ENCODE measurements around the gene CAPN12.

The CAPN12 gene

DNA sequence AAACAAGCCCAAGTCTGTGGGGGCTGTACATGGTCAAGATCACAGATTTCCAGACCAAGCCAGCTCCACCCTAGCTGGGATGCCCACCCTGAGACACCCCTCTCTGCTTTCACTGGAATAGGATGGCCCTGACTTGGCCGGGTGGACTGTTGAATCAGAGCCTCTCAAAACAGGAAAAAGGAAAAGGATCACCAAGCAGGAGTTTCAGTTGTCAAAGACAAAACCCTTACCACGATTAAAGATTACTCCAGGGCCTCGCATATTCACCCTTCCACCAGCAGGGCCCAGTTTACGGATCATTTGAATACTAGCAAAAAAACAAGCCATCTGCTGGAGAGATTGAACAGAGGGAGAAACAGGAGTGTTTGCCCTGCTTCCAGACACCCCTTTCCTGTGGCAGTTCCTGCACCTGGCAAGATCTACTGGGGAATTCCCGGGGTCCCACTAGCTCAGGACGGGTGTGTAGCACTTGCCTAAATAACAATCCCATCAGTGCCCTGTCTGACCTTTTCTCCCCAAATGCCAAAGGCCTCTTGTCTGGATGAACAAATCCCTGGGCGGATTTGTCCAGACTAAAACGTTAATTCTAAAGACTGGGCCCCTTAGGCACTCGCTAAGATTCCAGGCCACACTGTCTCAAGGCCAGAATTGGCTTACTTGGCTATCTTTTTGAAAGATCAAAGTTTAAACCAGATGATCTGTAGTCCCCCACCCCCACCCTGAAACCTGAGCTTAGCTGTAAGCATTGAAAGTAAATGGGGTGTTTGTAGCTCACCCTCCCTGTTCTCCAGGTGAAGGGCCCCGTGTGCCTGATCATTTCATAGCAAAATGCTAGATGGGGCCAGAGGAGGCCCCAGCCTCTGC, 58.4 kb downstream of the CAPN12 start:
- Histone ChIP-seq H3K4me1 (ENCODE audit: control insufficient read depth, low read depth, low read length) (peaks cover 49% of the 10 kb centered on the region), H3K9ac (ENCODE audit: low read length) (peak overlapping the region; percentile 31)

DNA sequence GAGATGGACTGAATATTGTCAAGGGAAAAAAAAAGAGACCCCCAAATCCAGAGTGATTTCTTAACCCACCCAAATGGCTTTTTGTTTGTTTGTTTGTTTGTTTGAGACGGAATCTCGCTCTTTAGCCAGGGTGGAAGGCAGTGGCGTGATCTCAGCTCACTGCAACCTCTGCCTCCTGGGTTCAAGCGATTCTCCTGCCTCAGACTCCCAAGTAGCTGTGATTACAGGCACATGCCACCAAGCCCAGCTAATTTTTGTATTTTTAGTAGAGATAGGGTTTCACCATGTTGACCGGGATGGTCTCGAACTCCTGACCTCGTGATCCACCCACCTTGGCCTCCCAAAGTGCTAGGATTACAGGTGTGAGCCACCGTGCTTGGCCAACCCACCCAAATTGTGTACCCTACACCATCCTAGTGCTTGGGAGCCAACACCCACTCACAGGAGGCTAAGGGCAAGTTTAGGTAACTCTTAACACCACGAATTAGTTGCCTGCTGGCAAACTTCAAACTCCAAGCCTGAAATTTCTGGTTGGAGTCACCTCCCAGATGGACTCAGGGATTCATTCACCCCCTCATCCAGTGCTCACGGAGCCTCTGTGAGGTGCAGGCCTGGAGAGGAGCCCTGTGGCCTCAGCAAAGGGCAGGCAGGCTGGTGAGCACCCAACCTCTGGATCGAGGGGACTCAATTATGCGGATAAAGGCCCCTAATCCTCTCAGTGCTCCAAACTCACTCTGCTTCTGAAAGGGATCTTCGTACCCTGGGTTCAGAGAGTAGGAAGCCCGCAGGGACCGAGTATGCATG, 59.2 kb downstream of the CAPN12 start:
- Histone ChIP-seq H3K9ac (ENCODE audit: low read length) (peak overlapping the region; percentile 72), H3K4me1 (ENCODE audit: control insufficient read depth, low read depth, low read length) (peaks cover 46% of the 10 kb centered on the region), H3K4me3 (ENCODE audit: low read length) (no peak overlapping the region)

More for the DNA sequence above, 58.4 kb downstream of the CAPN12 start:
- Histone ChIP-seq H3K36me3 (ENCODE audit: control insufficient read depth, low read depth, low read length) (no peaks in the 10 kb centered on the region), H3K27ac (ENCODE audit: low read length) (peak overlapping the region; percentile 68), H3K9me3 (ENCODE audit: control insufficient read depth, low read depth, low read length) (no peaks in the 10 kb centered on the region), H3K4me3 (ENCODE audit: low read length) (peak overlapping the region; percentile 8), H3K27me3 (ENCODE audit: control insufficient read depth, insufficient read depth, low read length) (no peaks in the 10 kb centered on the region)

DNA sequence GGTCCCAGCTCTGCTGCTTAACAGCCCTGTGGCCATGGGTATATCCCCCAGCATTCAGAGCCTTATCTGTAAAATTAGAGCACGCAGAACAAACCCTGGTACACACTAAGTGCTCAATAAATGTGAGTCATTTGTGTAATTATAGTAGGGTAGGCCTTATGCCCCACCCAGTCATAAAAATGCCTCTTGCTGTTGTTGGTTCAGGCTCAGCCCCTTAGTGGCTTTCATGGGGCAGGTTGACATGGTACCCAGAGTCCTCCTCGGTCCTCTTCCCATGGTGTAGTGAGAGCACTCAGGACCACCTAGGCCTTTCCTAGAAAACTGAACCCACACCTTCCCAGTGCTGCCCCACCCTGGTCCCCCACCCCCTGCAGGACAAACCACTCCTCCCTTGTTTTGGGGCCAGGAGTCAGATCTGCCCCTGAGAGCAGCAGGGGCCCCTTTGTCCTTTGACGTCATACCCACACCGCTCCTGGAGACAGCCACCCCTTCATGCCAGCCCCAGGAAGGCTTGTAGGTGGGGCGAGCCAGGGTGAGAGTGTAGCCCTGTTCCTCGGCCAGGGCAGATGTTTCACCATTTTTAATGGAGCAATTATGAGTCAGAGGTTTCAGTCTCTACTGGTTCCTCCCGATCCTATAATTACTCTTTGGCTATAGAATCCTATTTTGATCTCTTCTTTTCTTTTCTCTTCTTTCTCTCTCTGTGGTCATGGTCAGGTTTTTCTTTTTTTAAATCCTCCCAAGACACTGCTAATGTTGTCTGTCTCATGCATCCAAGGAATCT, 60.0 kb downstream of the CAPN12 start:
- H3K36me3 ChIP-seq (ENCODE audit: control insufficient read depth, low read depth, low read length), result no peaks in the 10 kb centered on the region
- H3K9me3 ChIP-seq (ENCODE audit: control insufficient read depth, low read depth, low read length), result no peaks in the 10 kb centered on the region
- H3K27me3 ChIP-seq (ENCODE audit: control insufficient read depth, insufficient read depth, low read length), result no peaks in the 10 kb centered on the region
- peak overlapping the region; percentile 38 for H3K4me3 ChIP-seq (ENCODE audit: low read length)
- H3K9ac ChIP-seq (ENCODE audit: low read length), result peak overlapping the region; percentile 72
- peaks cover 43% of the 10 kb centered on the region for H3K4me1 ChIP-seq (ENCODE audit: control insufficient read depth, low read depth, low read length)
- peak overlapping the region; percentile 97 for H3K27ac ChIP-seq (ENCODE audit: low read length)

More for the DNA sequence above, 59.2 kb downstream of the CAPN12 start:
- H3K9me3 ChIP-seq (ENCODE audit: control insufficient read depth, low read depth, low read length), result no peaks in the 10 kb centered on the region
- no peaks in the 10 kb centered on the region for H3K27me3 ChIP-seq (ENCODE audit: control insufficient read depth, insufficient read depth, low read length)
- H3K27ac ChIP-seq (ENCODE audit: low read length), result peak overlapping the region; percentile 97
- no peaks in the 10 kb centered on the region for H3K36me3 ChIP-seq (ENCODE audit: control insufficient read depth, low read depth, low read length)

DNA sequence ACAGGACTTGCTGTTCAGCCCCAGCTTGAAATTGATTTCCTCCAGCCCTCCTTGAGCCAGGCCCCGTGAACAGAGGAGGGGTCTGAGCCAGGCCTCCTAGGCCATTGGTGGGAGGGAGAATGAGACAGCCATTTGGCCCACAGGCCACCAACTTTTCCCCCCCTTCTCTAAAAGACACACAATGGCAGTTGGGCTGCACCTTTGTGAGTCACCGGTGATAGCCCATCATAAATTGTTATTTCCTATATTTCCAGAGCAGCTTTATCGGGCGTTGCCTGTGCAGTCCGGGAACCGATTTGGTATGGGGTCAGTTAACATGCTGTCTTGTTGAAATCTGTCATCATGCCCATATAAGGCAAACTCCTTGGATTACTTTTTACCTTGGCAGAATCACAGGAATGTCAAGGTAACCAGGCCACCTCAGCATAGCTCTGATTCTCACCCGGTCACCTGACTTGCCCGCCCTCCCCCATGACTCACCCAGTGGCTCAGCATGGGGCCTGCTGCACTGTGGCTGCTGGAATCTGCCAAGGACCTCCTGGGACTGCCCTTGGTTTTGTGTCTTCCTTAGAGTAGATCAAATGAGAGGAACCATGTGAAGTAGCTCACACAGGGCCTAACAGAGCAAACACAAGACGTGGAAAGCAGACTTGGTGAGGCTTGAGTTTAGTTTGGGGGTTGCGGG, 60.7 kb downstream of the CAPN12 start:
- peak overlapping the region; percentile 38 for H3K4me3 ChIP-seq (ENCODE audit: low read length)
- peaks cover 40% of the 10 kb centered on the region for H3K4me1 ChIP-seq (ENCODE audit: control insufficient read depth, low read depth, low read length)
- H3K27ac ChIP-seq (ENCODE audit: low read length), result peak overlapping the region; percentile 97
- no peaks in the 10 kb centered on the region for H3K27me3 ChIP-seq (ENCODE audit: control insufficient read depth, insufficient read depth, low read length)
- H3K9ac ChIP-seq (ENCODE audit: low read length), result peak overlapping the region; percentile 72
- H3K36me3 ChIP-seq (ENCODE audit: control insufficient read depth, low read depth, low read length), result no peaks in the 10 kb centered on the region
- H3K9me3 ChIP-seq (ENCODE audit: control insufficient read depth, low read depth, low read length), result no peaks in the 10 kb centered on the region

DNA sequence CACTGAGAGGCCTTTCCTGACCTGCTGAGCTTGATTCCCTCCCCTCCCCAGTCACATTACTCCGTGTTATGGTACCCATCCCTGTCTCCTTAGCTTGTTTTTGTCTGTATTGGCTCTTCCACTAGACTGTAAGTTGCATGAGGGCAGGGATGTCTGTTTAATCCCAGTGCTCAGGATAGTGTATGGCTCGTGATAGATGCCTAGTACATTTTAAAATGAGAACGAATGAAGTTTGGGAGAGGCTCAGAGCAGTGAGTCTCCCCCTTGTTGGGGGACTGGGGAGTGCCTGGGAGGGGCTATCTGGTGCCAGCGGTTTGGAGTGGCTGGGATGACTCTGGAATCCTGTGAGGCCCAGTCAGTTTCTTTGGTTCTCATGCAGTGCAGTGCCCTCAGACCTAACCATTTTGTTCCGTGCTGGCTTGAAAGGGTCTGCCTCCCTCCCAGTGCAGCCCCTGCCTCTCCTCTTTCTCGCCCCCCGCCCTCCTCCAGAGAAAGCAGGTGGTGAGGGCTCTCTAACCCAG, 61.3 kb downstream of the CAPN12 start:
- H3K4me1 ChIP-seq (ENCODE audit: control insufficient read depth, low read depth, low read length), result peaks cover 44% of the 10 kb centered on the region
- no peak overlapping the region for H3K4me3 ChIP-seq (ENCODE audit: low read length)
- H3K27ac ChIP-seq (ENCODE audit: low read length), result peak overlapping the region; percentile 97
- no peaks in the 10 kb centered on the region for H3K36me3 ChIP-seq (ENCODE audit: control insufficient read depth, low read depth, low read length)
- no peaks in the 10 kb centered on the region for H3K27me3 ChIP-seq (ENCODE audit: control insufficient read depth, insufficient read depth, low read length)
- H3K9me3 ChIP-seq (ENCODE audit: control insufficient read depth, low read depth, low read length), result no peaks in the 10 kb centered on the region
- H3K9ac ChIP-seq (ENCODE audit: low read length), result peak overlapping the region; percentile 72

DNA sequence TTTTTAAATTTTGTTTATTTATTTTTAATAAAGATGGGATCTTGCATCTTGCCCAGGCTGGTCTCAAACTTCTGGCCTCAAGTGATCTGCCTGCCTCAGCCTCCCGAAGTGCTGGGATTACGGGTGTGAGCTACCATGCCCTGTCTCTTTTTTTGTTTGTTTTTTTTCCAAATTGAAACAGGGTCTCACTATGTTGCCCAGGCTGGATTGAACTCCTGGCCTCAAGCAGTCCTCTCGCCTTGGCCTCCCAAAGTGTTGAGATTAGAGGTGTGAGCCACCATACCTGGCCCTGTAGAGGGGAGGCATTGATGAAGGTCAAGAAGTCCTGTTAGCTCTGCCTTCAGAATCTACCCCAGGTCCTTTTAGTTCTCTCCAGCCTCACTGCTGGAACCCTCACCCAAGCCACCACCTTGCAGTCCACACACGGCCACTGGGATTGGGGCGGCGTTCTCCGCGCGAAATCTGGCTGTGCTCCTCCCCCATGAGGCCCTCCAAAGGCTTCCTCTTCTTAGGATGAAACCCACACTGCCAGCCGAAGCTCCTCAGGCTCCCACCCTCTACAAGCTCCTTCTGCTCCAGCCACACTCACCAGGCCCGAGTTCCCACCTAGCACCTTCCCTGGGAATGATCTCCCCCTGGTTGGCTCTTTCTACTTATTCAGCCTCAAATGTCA, 61.9 kb downstream of the CAPN12 start:
- Histone ChIP-seq H3K4me3 (ENCODE audit: low read length) (no peak overlapping the region), H3K9ac (ENCODE audit: low read length) (peak overlapping the region; percentile 72), H3K9me3 (ENCODE audit: control insufficient read depth, low read depth, low read length) (no peaks in the 10 kb centered on the region), H3K36me3 (ENCODE audit: control insufficient read depth, low read depth, low read length) (no peaks in the 10 kb centered on the region), H3K4me1 (ENCODE audit: control insufficient read depth, low read depth, low read length) (peaks cover 44% of the 10 kb centered on the region), H3K27me3 (ENCODE audit: control insufficient read depth, insufficient read depth, low read length) (no peaks in the 10 kb centered on the region), H3K27ac (ENCODE audit: low read length) (peak overlapping the region; percentile 97)

Data from iPS-18a (cell line).